Activated T-helper 17 cell treated with anti-CD3 and anti-CD28 coated beads, Interleukin-2, amount 50 U/mL, for 72 hours (primary cell): ENCODE results near the gene USP15. TPM values are rescaled to one million over a fixed set of nuclear protein-coding genes. Genes with fewer than 3 reads are reported as not detected.
"Not testable (repeated sequence)": the region's sequence is repeated elsewhere in the genome, so short reads cannot be mapped to it uniquely, and the experiment has no call there.

Experiments
- ATAC-seq: fragments of 150-1000 bp; cut with Tn5 transposase; replicated peaks from 2 replicates; pipeline ENCODE4 v1.10.0; 2021; ENCODE audit warnings: mild to moderate bottlenecking, moderate library complexity
- H3K27ac Mint-ChIP-seq: one replicate; pipeline ENCODE4 v1.8.0; 2022; ENCODE audit warnings: mixed read lengths
- H3K27me3 Mint-ChIP-seq: one replicate; pipeline ENCODE4 v1.8.0; 2022; ENCODE audit warnings: mixed read lengths
- H3K36me3 Mint-ChIP-seq: one replicate; pipeline ENCODE4 v1.8.0; 2022; ENCODE audit warnings: low read depth, mild to moderate bottlenecking, mixed read lengths
- H3K4me1 Mint-ChIP-seq: one replicate; pipeline ENCODE4 v1.8.0; 2022; ENCODE audit warnings: mixed read lengths
- H3K4me3 Mint-ChIP-seq: one replicate; pipeline ENCODE4 v1.8.0; 2022; ENCODE audit warnings: mild to moderate bottlenecking, mixed read lengths
- H3K9me3 Mint-ChIP-seq: one replicate; pipeline ENCODE4 v1.8.0; 2022; ENCODE audit warnings: mixed read lengths
- total RNA-seq, 2 donors: library from RNA; stranded (reverse); gene quantifications; one replicate each; pipeline ENCODE4 v1.2.3, GENCODE V29; 2022

The USP15 gene
- total RNA-seq, 2 donors from 2014 or later, result 83.4 to 113 TPM

DNA sequence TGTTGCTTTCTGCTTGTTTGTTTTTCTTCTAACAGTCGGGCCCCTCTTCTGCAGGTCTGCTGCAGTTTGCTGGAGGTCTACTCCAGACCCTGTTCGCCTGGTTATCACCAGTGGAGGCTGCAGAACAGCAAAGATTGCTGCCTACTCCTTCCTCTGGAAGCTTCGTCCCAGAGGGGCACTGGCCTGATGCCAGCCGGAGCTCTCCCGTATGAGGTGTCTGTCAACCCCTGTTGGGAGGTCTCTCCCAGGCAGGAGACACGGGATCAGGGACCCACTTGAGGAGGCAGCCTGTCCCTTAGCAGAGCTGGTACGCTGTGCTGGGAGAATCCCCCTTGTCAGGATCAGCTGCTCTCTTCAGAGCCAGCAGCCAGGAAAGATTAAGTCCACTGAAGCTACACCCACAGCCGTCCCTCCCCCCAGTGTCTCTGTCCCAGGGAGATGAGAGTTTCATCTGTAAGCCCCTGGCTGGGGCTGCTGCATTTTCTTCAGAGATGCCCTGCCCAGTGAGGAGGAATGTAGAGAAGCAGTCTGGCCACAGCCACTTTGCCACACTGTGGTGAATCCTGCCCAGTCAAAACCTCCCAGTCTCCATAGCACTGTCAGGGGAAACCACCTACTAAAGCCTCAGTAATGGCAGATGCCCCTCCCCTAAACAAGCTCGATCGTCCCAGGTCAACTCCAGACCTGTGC lies 82.6 kb downstream of the USP15 start:
- not testable (repeated sequence) for ATAC-seq, H3K9me3 Mint-ChIP-seq, H3K4me3 Mint-ChIP-seq, H3K27me3 Mint-ChIP-seq, H3K27ac Mint-ChIP-seq
- peaks cover 77% of the 10 kb centered on the region for H3K36me3 Mint-ChIP-seq
- peaks cover 30% of the 10 kb centered on the region for H3K4me1 Mint-ChIP-seq

DNA sequence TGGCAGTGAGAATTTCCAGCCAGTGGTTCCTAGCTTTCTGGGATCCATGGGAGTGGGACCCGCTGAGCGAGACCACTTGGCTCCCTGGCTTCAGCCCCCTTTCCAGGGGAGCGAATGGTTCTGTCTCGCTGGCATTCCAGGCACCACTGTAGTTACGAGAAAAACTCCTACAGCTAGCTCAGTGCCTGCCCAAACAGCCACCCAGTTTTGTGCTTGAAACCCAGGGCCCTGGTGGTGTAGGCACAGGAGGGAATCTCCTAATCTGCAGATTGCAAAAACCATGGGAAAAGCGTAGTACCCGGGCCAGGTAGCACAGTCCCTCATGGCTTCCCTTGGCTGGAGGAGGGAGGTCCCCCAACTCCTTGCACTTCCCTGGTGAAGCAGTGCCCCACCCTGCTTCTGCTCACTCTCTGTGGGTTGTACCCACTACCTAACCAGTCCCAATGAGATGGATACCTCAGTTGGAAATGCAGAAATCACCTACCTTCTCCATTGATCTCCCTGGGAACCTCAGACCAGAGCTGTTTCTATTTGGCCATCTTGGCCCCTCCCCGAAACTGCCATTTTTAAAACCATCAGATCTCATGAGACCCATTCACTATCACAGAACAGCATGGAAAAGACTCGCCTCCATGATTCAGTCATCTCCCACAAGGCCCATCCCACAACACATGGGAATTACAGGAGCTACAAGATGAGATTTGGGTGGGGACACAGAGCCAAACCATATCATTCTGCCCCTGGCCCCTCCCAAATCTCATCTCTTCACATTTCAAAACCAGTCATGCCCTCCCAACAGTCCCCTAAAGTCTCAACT lies 83.3 kb downstream of the USP15 start:
- Mint-ChIP-seq H3K27ac (peak overlapping the region; percentile 34), H3K4me1 (peaks cover 23% of the 10 kb centered on the region), H3K36me3 (peaks cover 72% of the 10 kb centered on the region)
- ATAC-seq, H3K4me3 Mint-ChIP-seq, H3K27me3 Mint-ChIP-seq, H3K9me3 Mint-ChIP-seq: not testable (repeated sequence)

DNA sequence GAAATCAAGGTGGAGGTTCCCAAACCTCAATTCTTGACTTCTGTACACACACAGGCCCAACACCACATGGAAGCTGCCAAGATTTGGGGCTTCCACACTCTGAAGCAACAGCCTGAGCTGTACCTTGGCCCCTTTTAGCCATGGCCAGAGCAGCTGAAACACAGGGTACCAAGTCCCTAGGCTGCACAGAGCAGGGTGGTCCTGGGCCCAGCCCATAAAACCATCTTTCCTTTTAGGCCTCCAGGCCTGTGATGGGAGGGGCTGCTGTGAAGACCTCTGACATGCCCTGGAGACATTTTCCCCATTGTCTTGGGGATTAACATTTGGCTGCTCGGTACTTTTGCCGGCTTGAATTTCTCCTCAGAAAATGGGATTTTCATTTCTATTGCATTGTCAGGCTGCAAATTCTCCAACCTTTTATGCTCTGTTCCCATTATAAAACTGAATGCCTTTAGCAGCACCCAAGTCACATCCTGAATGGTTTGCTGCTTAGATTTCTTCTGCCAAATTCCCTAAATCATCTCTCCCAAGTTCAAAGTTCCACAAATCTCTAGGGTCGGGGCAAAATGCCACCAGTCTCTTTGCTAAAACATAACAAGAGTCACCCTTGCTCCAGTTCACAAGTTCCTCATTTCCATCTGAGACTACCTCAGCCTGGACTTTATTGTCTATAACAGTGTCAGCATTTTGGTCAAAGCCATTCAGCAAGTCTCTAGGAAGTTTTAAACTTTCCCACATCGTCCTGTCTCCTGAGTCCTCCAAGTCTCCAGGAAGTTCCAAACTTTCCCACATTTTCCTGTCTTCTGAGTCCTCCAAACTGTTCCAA lies 84.7 kb downstream of the USP15 start:
- H3K4me3 Mint-ChIP-seq, ATAC-seq, H3K27me3 Mint-ChIP-seq, H3K9me3 Mint-ChIP-seq: not testable (repeated sequence)
- H3K4me1 Mint-ChIP-seq, result peaks cover 23% of the 10 kb centered on the region
- peaks cover 70% of the 10 kb centered on the region for H3K36me3 Mint-ChIP-seq
- peak overlapping the region; percentile 4 for H3K27ac Mint-ChIP-seq

DNA sequence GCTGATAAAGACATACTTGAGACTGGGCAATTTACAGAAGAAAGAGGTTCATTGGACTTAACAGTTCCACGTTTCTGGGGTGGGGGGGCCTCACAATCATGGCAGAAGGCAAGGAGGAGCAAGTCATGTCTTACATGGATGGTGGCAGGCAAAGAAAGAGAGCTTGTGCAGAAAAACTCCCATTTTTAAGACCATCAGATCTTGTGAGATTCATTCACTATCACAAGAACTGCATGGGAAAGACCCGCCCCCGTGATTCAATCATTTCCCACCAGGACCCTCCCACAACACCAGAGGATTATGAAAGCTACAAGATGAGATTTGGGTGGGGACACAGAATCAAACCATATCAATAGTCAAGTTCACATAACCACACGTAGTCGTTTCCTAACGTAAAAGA lies 85.5 kb downstream of the USP15 start:
- peak overlapping the region; percentile 4 for H3K27ac Mint-ChIP-seq
- peaks cover 70% of the 10 kb centered on the region for H3K36me3 Mint-ChIP-seq
- ATAC-seq, result no peak
- no peaks in the 10 kb centered on the region for H3K9me3 Mint-ChIP-seq
- no peaks in the 10 kb centered on the region for H3K27me3 Mint-ChIP-seq
- H3K4me1 Mint-ChIP-seq, result peaks cover 17% of the 10 kb centered on the region
- no peak overlapping the region for H3K4me3 Mint-ChIP-seq

DNA sequence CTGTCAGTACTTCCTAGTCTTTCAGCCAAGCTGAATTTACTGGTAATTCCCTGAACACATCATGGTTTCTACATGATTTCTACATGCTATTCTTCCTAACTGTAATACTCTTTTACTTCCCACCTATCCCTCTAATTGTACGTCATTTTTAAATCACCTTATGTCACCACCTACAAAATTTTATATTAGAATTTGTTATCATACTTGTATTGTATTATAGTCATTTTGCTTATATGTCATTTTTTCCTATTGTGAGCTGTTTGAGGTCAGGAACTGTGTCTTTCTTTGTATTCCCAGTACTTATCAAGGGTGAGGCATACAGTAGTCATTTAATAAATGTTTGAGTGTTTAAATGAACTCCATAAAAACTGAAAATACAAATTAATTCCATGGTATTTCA lies 86.6 kb downstream of the USP15 start:
- H3K27me3 Mint-ChIP-seq, result no peaks in the 10 kb centered on the region
- peak overlapping the region; percentile 2 for H3K27ac Mint-ChIP-seq
- H3K4me3 Mint-ChIP-seq, result no peak overlapping the region
- no peak for ATAC-seq
- peaks cover 64% of the 10 kb centered on the region for H3K36me3 Mint-ChIP-seq
- peaks cover 11% of the 10 kb centered on the region for H3K4me1 Mint-ChIP-seq
- no peaks in the 10 kb centered on the region for H3K9me3 Mint-ChIP-seq

DNA sequence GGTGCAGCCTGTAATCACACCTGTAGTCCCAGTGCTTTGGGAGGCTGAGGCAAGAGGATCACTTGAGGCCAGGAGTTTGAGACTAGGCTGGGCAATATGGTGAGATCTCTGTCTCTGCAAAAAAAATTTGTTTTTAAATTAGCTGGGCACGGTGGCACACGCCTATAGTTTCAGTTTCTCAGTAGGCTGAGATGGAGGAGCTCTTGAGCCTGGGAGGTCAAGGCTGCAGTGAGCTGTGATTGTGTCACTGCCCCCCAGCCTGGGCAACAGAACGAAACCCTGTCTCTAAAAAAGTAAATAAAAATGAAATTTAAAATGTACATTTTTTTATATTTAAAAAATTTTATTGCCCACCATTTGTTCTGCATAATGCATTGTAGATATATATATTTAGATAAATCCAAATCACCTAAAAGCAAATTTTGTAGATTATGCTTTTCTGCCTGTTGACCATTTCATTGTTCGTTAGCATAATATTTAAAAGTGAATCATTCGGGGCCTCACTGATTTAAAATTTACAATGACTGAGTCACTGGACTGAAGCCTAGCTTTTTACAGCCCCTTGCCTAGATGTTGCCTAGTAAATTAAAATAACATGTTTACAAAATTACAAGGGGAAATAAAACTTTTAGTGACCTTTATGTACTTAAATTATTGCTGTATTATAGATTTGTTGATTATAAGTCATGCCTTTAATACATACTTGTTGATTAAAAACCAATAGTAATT lies 87.9 kb downstream of the USP15 start:
- H3K4me3 Mint-ChIP-seq, result no peak overlapping the region
- H3K27ac Mint-ChIP-seq, result no peak overlapping the region
- no peaks in the 10 kb centered on the region for H3K27me3 Mint-ChIP-seq
- peaks cover 51% of the 10 kb centered on the region for H3K36me3 Mint-ChIP-seq
- peaks cover 7% of the 10 kb centered on the region for H3K4me1 Mint-ChIP-seq
- no peaks in the 10 kb centered on the region for H3K9me3 Mint-ChIP-seq
- ATAC-seq, result no peak

DNA sequence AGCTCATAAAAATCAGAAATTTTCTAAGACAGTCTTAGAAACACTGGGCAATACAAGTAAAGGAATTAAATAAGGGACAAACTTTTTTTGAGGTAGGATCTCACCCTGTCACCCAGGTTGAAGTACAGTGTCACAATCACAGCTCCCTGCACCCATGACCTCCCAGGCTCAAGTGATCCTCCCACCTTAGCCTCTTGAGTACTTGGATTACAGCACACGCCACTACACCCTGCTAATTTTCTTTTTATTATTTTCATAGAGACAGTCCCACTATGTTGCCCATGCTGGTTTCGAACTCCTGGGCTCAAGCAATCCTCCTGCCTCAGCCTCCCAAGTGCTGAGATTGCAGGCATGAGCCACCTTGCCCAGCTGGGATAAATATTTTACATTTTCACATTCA lies 90.3 kb downstream of the USP15 start:
- ATAC-seq, result no peak
- no peak overlapping the region for H3K4me3 Mint-ChIP-seq
- peaks cover 12% of the 10 kb centered on the region for H3K4me1 Mint-ChIP-seq
- H3K27ac Mint-ChIP-seq, result no peak overlapping the region
- H3K27me3 Mint-ChIP-seq, result no peaks in the 10 kb centered on the region
- H3K36me3 Mint-ChIP-seq, result peaks cover 44% of the 10 kb centered on the region
- no peaks in the 10 kb centered on the region for H3K9me3 Mint-ChIP-seq

DNA sequence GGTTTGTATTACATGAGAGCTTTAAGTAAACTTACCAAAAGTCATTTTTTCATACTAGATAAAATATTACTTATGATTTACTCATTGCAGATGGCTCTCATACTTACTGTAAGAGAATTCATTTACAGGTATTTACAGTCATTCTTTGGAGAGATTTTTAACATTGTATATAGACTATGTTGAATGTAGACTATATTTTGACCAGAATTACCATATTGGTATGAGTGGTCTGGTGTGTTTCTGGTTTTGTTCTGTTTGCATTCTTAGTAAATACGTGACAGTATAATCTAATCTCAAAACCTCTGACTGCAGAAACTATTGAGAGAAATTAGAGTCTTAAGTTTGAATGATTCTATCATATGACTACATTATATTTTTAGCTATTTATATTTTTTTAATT lies 91.1 kb downstream of the USP15 start:
- ATAC-seq, result peak; percentile 38

DNA sequence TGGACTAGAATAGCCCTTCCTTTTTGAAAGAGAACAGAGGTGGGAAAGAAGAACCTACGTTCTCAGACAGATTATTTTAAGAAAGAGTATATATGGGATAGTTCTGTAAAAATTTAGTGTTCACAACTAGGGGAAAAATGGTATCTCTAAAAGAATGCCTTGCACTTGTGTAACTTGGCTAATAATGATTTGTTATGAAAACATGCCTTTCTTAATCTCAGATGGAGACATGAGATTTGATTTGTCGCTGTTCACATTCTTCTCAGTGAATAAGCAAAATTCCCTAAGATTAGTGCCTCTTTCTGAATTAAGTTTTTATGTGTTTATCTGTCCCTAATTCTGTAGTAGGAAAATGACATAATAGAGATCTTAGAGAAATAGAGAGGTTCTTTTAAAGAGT lies 100.8 kb downstream of the USP15 start:
- Mint-ChIP-seq H3K27ac (no peak overlapping the region), H3K36me3 (peaks cover 79% of the 10 kb centered on the region), H3K27me3 (no peaks in the 10 kb centered on the region), H3K9me3 (no peaks in the 10 kb centered on the region), H3K4me1 (peaks cover 5% of the 10 kb centered on the region), H3K4me3 (no peak overlapping the region)
- ATAC-seq, result no peak

More for the DNA sequence above, 91.1 kb downstream of the USP15 start:
- Mint-ChIP-seq H3K36me3 (peaks cover 49% of the 10 kb centered on the region), H3K27me3 (no peaks in the 10 kb centered on the region), H3K4me3 (no peak overlapping the region), H3K9me3 (no peaks in the 10 kb centered on the region), H3K4me1 (peaks cover 9% of the 10 kb centered on the region), H3K27ac (no peak overlapping the region)

DNA sequence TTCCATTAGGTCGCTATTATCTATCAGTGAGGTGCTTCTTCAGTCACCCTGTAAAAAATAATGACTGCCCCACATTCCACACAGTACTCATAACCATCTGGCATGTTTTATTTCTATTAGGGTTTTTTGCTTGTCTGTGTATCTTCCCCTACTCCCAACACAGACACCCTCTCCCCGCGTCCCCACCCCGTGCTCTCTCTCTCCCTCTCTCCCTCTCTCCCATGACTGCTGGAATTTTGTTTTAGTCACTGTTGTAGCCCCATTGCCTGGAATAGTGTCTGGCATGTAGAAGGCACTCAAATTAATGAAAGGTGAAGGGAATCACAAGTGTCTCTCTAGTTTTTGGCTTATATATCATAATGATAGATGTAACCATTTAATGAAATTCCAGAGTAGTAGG lies 103.3 kb downstream of the USP15 start:
- Mint-ChIP-seq H3K4me1 (peaks cover 26% of the 10 kb centered on the region), H3K27ac (no peak overlapping the region), H3K36me3 (peaks cover 87% of the 10 kb centered on the region), H3K4me3 (no peak overlapping the region), H3K9me3 (no peaks in the 10 kb centered on the region), H3K27me3 (no peaks in the 10 kb centered on the region)
- no peak for ATAC-seq

DNA sequence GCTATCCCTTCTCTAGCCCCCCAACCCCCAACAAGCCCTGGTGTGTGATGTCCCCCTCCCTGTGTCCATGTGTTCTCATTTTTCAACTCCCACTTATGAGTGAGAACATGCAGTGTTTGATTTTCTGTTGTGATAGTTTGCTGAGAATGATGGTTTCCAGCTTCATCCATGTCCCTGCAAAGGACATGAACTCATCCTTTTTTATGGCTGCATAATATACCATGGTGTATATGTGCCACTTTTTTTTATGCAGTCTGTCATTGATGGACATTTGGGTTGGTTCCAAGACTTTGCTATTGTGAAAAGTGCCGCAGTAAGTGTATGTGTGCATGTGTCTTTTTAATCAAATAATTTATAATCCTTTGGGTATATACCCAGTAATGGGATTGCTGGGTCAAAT lies 104.5 kb downstream of the USP15 start:
- H3K9me3 Mint-ChIP-seq, result not testable (repeated sequence)

DNA sequence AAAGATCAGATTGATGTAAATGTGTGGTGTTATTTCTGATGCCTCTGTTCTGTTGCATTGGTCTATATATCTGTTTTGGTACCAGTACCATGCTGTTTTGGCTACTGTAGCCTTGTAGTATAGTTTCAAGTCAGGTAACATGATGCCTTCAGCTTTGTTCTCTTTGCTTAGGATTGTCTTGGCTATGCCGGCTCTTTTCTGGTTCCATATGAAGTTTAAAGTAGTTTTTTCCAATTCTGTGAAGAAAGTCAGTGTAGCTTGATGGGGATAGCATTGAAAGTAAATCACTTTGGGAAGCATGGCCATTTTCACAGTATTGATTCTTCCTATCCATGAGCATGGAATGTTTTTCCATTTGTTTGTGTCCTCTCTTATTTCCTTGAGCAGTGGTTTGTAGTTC lies 105.6 kb downstream of the USP15 start:
- not testable (repeated sequence) for H3K27ac Mint-ChIP-seq, ATAC-seq, H3K27me3 Mint-ChIP-seq, H3K9me3 Mint-ChIP-seq, H3K4me3 Mint-ChIP-seq
- peaks cover 92% of the 10 kb centered on the region for H3K36me3 Mint-ChIP-seq
- peaks cover 33% of the 10 kb centered on the region for H3K4me1 Mint-ChIP-seq

More for the DNA sequence above, 104.5 kb downstream of the USP15 start:
- not testable (repeated sequence) for H3K27ac Mint-ChIP-seq, H3K4me3 Mint-ChIP-seq, H3K27me3 Mint-ChIP-seq, ATAC-seq
- peaks cover 28% of the 10 kb centered on the region for H3K4me1 Mint-ChIP-seq
- H3K36me3 Mint-ChIP-seq, result peaks cover 87% of the 10 kb centered on the region

DNA sequence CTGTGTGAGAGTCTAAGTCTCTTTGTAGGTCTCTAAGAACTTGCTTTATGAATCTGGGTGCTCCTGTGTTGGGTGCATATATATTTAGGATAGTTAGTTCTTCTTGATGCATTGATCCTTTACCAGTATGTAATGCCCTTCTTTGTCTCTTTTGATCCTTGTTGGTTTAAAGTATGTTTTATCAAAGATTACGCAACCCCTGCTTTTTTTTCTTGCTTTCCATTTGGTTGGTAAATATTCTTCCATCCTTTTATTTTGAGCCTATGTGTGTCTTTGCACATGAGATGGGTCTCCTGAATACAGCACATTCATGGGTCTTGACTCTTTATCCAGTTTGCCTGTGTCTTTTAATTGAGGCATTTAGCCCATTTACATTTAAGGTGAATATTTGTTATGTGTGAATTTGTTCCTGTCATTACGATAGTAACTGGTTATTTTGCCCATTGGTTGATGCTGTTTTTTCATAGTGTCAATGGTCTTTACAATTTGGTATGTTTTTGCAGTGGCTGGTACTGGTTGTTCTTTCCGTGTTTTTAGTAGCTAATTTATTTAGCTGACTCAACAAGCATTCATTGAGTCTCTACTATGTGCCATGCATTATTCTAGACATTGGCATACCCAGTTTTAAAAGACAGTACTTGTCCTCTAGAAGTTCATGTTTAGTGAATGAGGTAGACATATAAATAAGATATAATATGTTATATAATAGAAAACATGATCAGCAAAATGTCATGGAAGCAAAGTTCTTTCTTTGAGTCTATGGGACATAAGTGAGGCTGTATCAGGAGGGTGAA lies 108.4 kb downstream of the USP15 start:
- ATAC-seq, H3K4me3 Mint-ChIP-seq, H3K27me3 Mint-ChIP-seq, H3K9me3 Mint-ChIP-seq, H3K27ac Mint-ChIP-seq: not testable (repeated sequence)
- H3K4me1 Mint-ChIP-seq, result peaks cover 42% of the 10 kb centered on the region
- H3K36me3 Mint-ChIP-seq, result peaks cover 90% of the 10 kb centered on the region
